Measurements from ENCODE around the gene POU2F3.
"Not testable (repeated sequence)": the region's sequence is repeated elsewhere in the genome, so short reads cannot be mapped to it uniquely, and the experiment has no call there.

POU2F3 gene

GRCh38 chr11:120255519-120255866 is 15.6 kb downstream of the POU2F3 start:
- no peak for DNase-seq

- no peak for DNase-seq
These were observed 16.2 kb downstream of the POU2F3 start for GRCh38 chr11:120256178-120256577.

GRCh38 chr11:120256779-120257178 is 16.8 kb downstream of the POU2F3 start:
- no peak for DNase-seq

GRCh38 chr11:120257346-120257745 is 17.4 kb downstream of the POU2F3 start:
- no peak for DNase-seq

- DNase-seq: no peak
These were observed 18.7 kb downstream of the POU2F3 start for GRCh38 chr11:120258661-120259060.

GRCh38 chr11:120259241-120259640 is 19.3 kb downstream of the POU2F3 start:
- DNase-seq: no peak

- DNase-seq: no peak
These were observed 20.1 kb downstream of the POU2F3 start for GRCh38 chr11:120259988-120260565.

- no peak for DNase-seq
These were observed 20.7 kb downstream of the POU2F3 start for GRCh38 chr11:120260616-120261015.

- DNase-seq: no peak
These were observed 21.4 kb downstream of the POU2F3 start for GRCh38 chr11:120261321-120261720.

GRCh38 chr11:120261931-120262330 is 22.0 kb downstream of the POU2F3 start:
- DNase-seq: no peak

GRCh38 chr11:120267319-120267718 is 27.4 kb downstream of the POU2F3 start:
- no peak for DNase-seq

- DNase-seq: no peak
These were observed 28.7 kb downstream of the POU2F3 start for GRCh38 chr11:120268686-120269085.

- DNase-seq: no peak
These were observed 30.4 kb downstream of the POU2F3 start for GRCh38 chr11:120270386-120270785.

- DNase-seq: no peak
These were observed 31.7 kb downstream of the POU2F3 start for GRCh38 chr11:120271672-120272071.

GRCh38 chr11:120272303-120272702 is 32.4 kb downstream of the POU2F3 start:
- no peak for DNase-seq

GRCh38 chr11:120273432-120273831 is 33.5 kb downstream of the POU2F3 start:
- DNase-seq: no peak

GRCh38 chr11:120273956-120274355 is 34.0 kb downstream of the POU2F3 start:
- DNase-seq: not testable (repeated sequence)

GRCh38 chr11:120279502-120279901 is 39.6 kb downstream of the POU2F3 start:
- no peak for DNase-seq

- no peak for DNase-seq
These were observed 40.7 kb downstream of the POU2F3 start for GRCh38 chr11:120280600-120281051.

- DNase-seq: no peak
These were observed 41.3 kb downstream of the POU2F3 start for GRCh38 chr11:120281143-120281795.

- no peak for DNase-seq
These were observed 43.2 kb downstream of the POU2F3 start for GRCh38 chr11:120283124-120283523.

- no peak for DNase-seq
These were observed 44.3 kb downstream of the POU2F3 start for GRCh38 chr11:120284272-120284671.

- DNase-seq: no peak
These were observed 45.3 kb downstream of the POU2F3 start for GRCh38 chr11:120285256-120285655.

- DNase-seq: no peak
These were observed 48.1 kb downstream of the POU2F3 start for GRCh38 chr11:120288021-120288420.

- DNase-seq: no peak
These were observed 49.5 kb downstream of the POU2F3 start for GRCh38 chr11:120289426-120289825.
